ENCODE data around the gene CATSPER1. TPM values are rescaled to one million over a fixed set of nuclear protein-coding genes. Genes with fewer than 3 reads are reported as not detected.

Gene CATSPER1
- total and polyA plus RNA-seq, 2 of the 13 experiments (the other 11 are each of a cell fraction or from before 2014, with no cell fraction given), result 0.17 TPM; not detected in 1

GRCh38 chr11:66002648-66003225 lies 23.5 kb downstream of the CATSPER1 start:
- Histone ChIP-seq H3K9me3 (ENCODE audit: low read length) (no peaks in the 10 kb centered on the region), H4K20me1 (ENCODE audit: insufficient read depth, low read length) (no peaks in the 10 kb centered on the region), H3K27ac (ENCODE audit: extremely low read length, insufficient read depth, low read length) (peak overlapping the region; percentile 94), H3K4me1 (ENCODE audit: insufficient read depth, low read length) (peaks cover 41% of the 10 kb centered on the region), H3K79me2 (ENCODE audit: insufficient read depth, low read length) (peaks cover 33% of the 10 kb centered on the region), H3K4me2 (ENCODE audit: low read depth, low read length) (peak overlapping the region; percentile 89), H3K27me3 (ENCODE audit: control insufficient read depth in 1 of 2, insufficient read depth in 2 of 2, low read length in 2 of 2) (no peaks in the 10 kb centered on the region; a peak in 1 of 5 replicates), H3K9ac (ENCODE audit: insufficient read depth, low read depth, low read length) (peak overlapping the region; percentile 92), H3K4me3 (replicated peaks in 1 of 3; ENCODE audit: insufficient read depth in 1 of 3, low read depth in 2 of 3, low read length in 3 of 3) (peak overlapping the region; percentile 81 to 92 (median 88)), H3K36me3 (replicated peaks in 1 of 2; ENCODE audit: control insufficient read depth in 1 of 2, insufficient read depth in 2 of 2, low read length in 2 of 2) (peaks cover 16 to 34% of the 10 kb centered on the region in 2 experiments), H2AFZ (ENCODE audit: low read length) (no peak overlapping the region)
- intact Hi-C loops (cut with micrococcal nuclease; ENCODE audit: unreplicated experiment), result loop anchor here (1.0 kb wide), 1 partner anchor 50 kb away; the partner anchor contains the start of gene SF3B2
- WGBS (ENCODE audit: low lambda C conversion rate), result 3% methylated on average over 5 of the region's 40 CpGs
- CTCF ChIA-PET (ENCODE audit: low intra/inter-chr PET ratio, low total read pairs), result interaction anchor here (1.5 kb wide), 1 partner anchor 14 kb away, joined by 4 read pairs; no protein-coding TSS in a partner anchor
- in situ Hi-C loops (cut with HindIII; ENCODE audit: extremely low pct_ligation_motif_present, low pct_unique_long_range_greater_than_20kb), result no loop called here
- FAIRE-seq (peak; percentile 12), DNase-seq (ENCODE audit: low spot score) (peak; percentile 45), ATAC-seq (peak; percentile 66)
- no TSS peak for BruUV-seq (replicated peaks)
- POLR2A ChIA-PET, result interaction anchor here (0.6 to 1.8 kb wide), 14 partner anchors 9 to 310 kb away, joined by 3 to 18 read pairs (median 4); partner anchors contain the start of genes CATSPER1, CCDC85B, CFL1 and CST6
- no peak for TF ChIP-seq JDP2 (CRISPR knock-in tag; IDR thresholded peaks at IDR 0.05; ENCODE audit: borderline replicate concordance)
- no peak for TF ChIP-seq NR2F2 (IDR thresholded peaks at IDR 0.05; ENCODE audit: borderline replicate concordance, low read depth)
- no peak for TF ChIP-seq SOX13 (IDR thresholded peaks at IDR 0.05)
- no peak for TF ChIP-seq SOX13 (CRISPR knock-in tag; conservative IDR thresholded peaks at IDR 0.05 in 1 of 2, IDR thresholded peaks at IDR 0.05 in 1 of 2)
- peak; percentile 18 for TF ChIP-seq HNRNPLL (IDR thresholded peaks at IDR 0.05; ENCODE audit: low read depth, low read length, poor library complexity, severe bottlenecking)
- TF ChIP-seq ZNF317 (CRISPR knock-in tag; IDR thresholded peaks at IDR 0.05), result no peak
- TF ChIP-seq MIER3 (CRISPR knock-in tag; IDR thresholded peaks at IDR 0.05; ENCODE audit: borderline replicate concordance), result no peak
- TF ChIP-seq ZNF674 (CRISPR knock-in tag; IDR thresholded peaks at IDR 0.05; ENCODE audit: low read depth), result 0 out of 2 replicates have a peak, but pooled peaks have one; percentile 83
- no peak for TF ChIP-seq NAIF1 (CRISPR knock-in tag; IDR thresholded peaks at IDR 0.05; ENCODE audit: borderline replicate concordance)
- TF ChIP-seq RXRB (CRISPR knock-in tag; IDR thresholded peaks at IDR 0.05; ENCODE audit: borderline replicate concordance), result 0 out of 2 replicates have a peak, but pooled peaks have one; percentile 7
- no peak for TF ChIP-seq ZZZ3 (CRISPR knock-in tag; IDR thresholded peaks at IDR 0.05; ENCODE audit: borderline replicate concordance)
- 0 out of 2 replicates have a peak, but pooled peaks have one; percentile 35 for TF ChIP-seq MEIS2 (CRISPR knock-in tag; IDR thresholded peaks at IDR 0.05)
- TF ChIP-seq HHEX (CRISPR knock-in tag; IDR thresholded peaks at IDR 0.05), result no peak
- no peak for TF ChIP-seq ZBTB42 (CRISPR knock-in tag; IDR thresholded peaks at IDR 0.05)
- no peak for TF ChIP-seq MZF1 (CRISPR knock-in tag; IDR thresholded peaks at IDR 0.05; ENCODE audit: borderline replicate concordance)
- no peak for TF ChIP-seq ZNF264 (CRISPR knock-in tag; IDR thresholded peaks at IDR 0.05)
- 0 out of 2 replicates have a peak, but pooled peaks have one; percentile 11 for TF ChIP-seq CEBPG (CRISPR knock-in tag; IDR thresholded peaks at IDR 0.05)
- TF ChIP-seq, protein P1, sequence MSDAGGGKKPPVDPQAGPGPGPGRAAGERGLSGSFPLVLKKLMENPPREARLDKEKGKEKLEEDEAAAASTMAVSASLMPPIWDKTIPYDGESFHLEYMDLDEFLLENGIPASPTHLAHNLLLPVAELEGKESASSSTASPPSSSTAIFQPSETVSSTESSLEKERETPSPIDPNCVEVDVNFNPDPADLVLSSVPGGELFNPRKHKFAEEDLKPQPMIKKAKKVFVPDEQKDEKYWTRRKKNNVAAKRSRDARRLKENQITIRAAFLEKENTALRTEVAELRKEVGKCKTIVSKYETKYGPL (CRISPR knock-in tag; IDR thresholded peaks at IDR 0.05), result 0 out of 2 replicates have a peak, but pooled peaks have one; percentile 3
- no peak for TF ChIP-seq CHCHD3 (CRISPR knock-in tag; IDR thresholded peaks at IDR 0.05)
- TF ChIP-seq ZNF788 (CRISPR knock-in tag; IDR thresholded peaks at IDR 0.05; ENCODE audit: borderline replicate concordance), result 0 out of 2 replicates have a peak, but pooled peaks have one; percentile 41
- no peak for TF ChIP-seq ADNP (CRISPR knock-in tag; IDR thresholded peaks at IDR 0.05)
- TF ChIP-seq LCORL (IDR thresholded peaks at IDR 0.05), result no peak
- TF ChIP-seq LCORL (CRISPR knock-in tag; IDR thresholded peaks at IDR 0.05), result no peak
